ENCODE results near the gene SPOUT1.
"Not testable (repeated sequence)": the region's sequence is repeated elsewhere in the genome, so short reads cannot be mapped to it uniquely, and the experiment has no call there.

The SPOUT1 gene

GRCh38 chr9:128809831-128810230, 19.8 kb downstream of the SPOUT1 start:
- DNase-seq (ENCODE audit: low read depth): no peak

- no peak for DNase-seq (ENCODE audit: low read depth)
Observed at GRCh38 chr9:128809036-128809599, 20.5 kb downstream of the SPOUT1 start.

- no peak for DNase-seq (ENCODE audit: low read depth)
Observed at GRCh38 chr9:128808543-128808942, 21.1 kb downstream of the SPOUT1 start.

- DNase-seq (ENCODE audit: low read depth): no peak
Observed at GRCh38 chr9:128807827-128808226, 21.8 kb downstream of the SPOUT1 start.

- no peak for DNase-seq (ENCODE audit: low read depth)
Observed at GRCh38 chr9:128805661-128806060, 23.9 kb downstream of the SPOUT1 start.

- no peak for DNase-seq (ENCODE audit: low read depth)
Observed at GRCh38 chr9:128802482-128802881, 27.1 kb downstream of the SPOUT1 start.

GRCh38 chr9:128800061-128800460, 29.5 kb downstream of the SPOUT1 start:
- no peak for DNase-seq (ENCODE audit: low read depth)

- no peak for DNase-seq (ENCODE audit: low read depth)
Observed at GRCh38 chr9:128798896-128799295, 30.7 kb downstream of the SPOUT1 start.

GRCh38 chr9:128794961-128795360, 34.6 kb downstream of the SPOUT1 start:
- DNase-seq (ENCODE audit: low read depth): not testable (repeated sequence)

GRCh38 chr9:128792978-128793686, 36.5 kb downstream of the SPOUT1 start:
- DNase-seq (ENCODE audit: low read depth): no peak

- no peak for DNase-seq (ENCODE audit: low read depth)
Observed at GRCh38 chr9:128792134-128792533, 37.5 kb downstream of the SPOUT1 start.

GRCh38 chr9:128790536-128790935, 39.1 kb downstream of the SPOUT1 start:
- DNase-seq (ENCODE audit: low read depth): no peak

GRCh38 chr9:128788445-128788844, 41.1 kb downstream of the SPOUT1 start:
- DNase-seq (ENCODE audit: low read depth): no peak

- no peak for DNase-seq (ENCODE audit: low read depth)
Observed at GRCh38 chr9:128787659-128788058, 41.9 kb downstream of the SPOUT1 start.

GRCh38 chr9:128786681-128787601, 42.7 kb downstream of the SPOUT1 start, which contains the start of gene TBC1D13:
TSS of gene TBC1D13 (plus strand) at chr9:128787253. CDS start at chr9:128787354, 101 bp downstream.
- peak; percentile 87 for DNase-seq (ENCODE audit: low read depth)

- no peak for DNase-seq (ENCODE audit: low read depth)
Observed at GRCh38 chr9:128785427-128785826, 44.2 kb downstream of the SPOUT1 start.

GRCh38 chr9:128782669-128783068, 46.9 kb downstream of the SPOUT1 start:
- DNase-seq (ENCODE audit: low read depth): no peak

GRCh38 chr9:128781187-128782070, 48.2 kb downstream of the SPOUT1 start:
- DNase-seq (ENCODE audit: low read depth): no peak

GRCh38 chr9:128780093-128780492, 49.5 kb downstream of the SPOUT1 start:
- not testable (repeated sequence) for DNase-seq (ENCODE audit: low read depth)

- no peak for DNase-seq (ENCODE audit: low read depth)
Observed at GRCh38 chr9:128774804-128775203, 54.8 kb downstream of the SPOUT1 start.

GRCh38 chr9:128773049-128773448, 56.5 kb downstream of the SPOUT1 start:
- DNase-seq (ENCODE audit: low read depth): no peak

All from T follicular helper cell (primary cell).